HG03432 (cell line): ENCODE measurements around the gene ALOXE3.

Experiments used
- ATAC-seq: cut with Tn5 transposase; IDR thresholded peaks from one replicate; pipeline ENCODE4 v1.9.1; 2021; ENCODE audit warnings: mild to moderate bottlenecking, moderate library complexity; ENCODE audit not compliant: unreplicated experiment

Gene ALOXE3

GRCh38 chr17:8154608-8155155 lies 36.4 kb upstream of the ALOXE3 start:
- no peak for ATAC-seq

GRCh38 chr17:8153957-8154607 lies 35.8 kb upstream of the ALOXE3 start:
- ATAC-seq = no peak

- ATAC-seq = no peak
Measured at GRCh38 chr17:8153525-8153956, 35.2 kb upstream of the ALOXE3 start.

GRCh38 chr17:8153031-8153451 lies 34.7 kb upstream of the ALOXE3 start:
- no peak for ATAC-seq

GRCh38 chr17:8152112-8152775 lies 33.9 kb upstream of the ALOXE3 start, which contains the start of gene PER1:
Gene PER1, minus strand, starts transcription at chr17:8152404. Its CDS starts 1,698 bp downstream, at chr17:8150706.
- ATAC-seq = peak; percentile 25

- ATAC-seq = no peak
Measured at GRCh38 chr17:8151641-8152111, 33.4 kb upstream of the ALOXE3 start.

GRCh38 chr17:8151120-8151640 lies 32.9 kb upstream of the ALOXE3 start:
- peak; percentile 57 for ATAC-seq

- no peak for ATAC-seq
Measured at GRCh38 chr17:8150194-8151119, 32.1 kb upstream of the ALOXE3 start.

GRCh38 chr17:8149419-8150193 lies 31.3 kb upstream of the ALOXE3 start:
- ATAC-seq = no peak

- no peak for ATAC-seq
Measured at GRCh38 chr17:8148560-8148959, 30.2 kb upstream of the ALOXE3 start.

GRCh38 chr17:8147805-8148404 lies 29.6 kb upstream of the ALOXE3 start:
- no peak for ATAC-seq

- ATAC-seq = no peak
Measured at GRCh38 chr17:8147141-8147804, 29.0 kb upstream of the ALOXE3 start.

GRCh38 chr17:8146381-8147140 lies 28.2 kb upstream of the ALOXE3 start:
- no peak for ATAC-seq

GRCh38 chr17:8145811-8146210 lies 27.5 kb upstream of the ALOXE3 start:
- no peak for ATAC-seq

- no peak for ATAC-seq
Measured at GRCh38 chr17:8144401-8145231, 26.3 kb upstream of the ALOXE3 start.

GRCh38 chr17:8143581-8144400 lies 25.5 kb upstream of the ALOXE3 start:
- no peak for ATAC-seq
